Right lobe of liver (tissue), 6 donors: ENCODE data around the gene SH2D2A. TPM values are rescaled to one million over a fixed set of nuclear protein-coding genes. Genes with fewer than 3 reads are reported as not detected.

Source experiments
- ATAC-seq, 4 donors: fragments of 200-7000 bp; cut with Tn5 transposase; one replicate each; pipeline ENCODE4 v1.9.1; 2020; ENCODE audit warnings: mild to moderate bottlenecking in 4 of 4, moderate library complexity in 4 of 4
- DNase-seq, 3 donors: peaks; one replicate each; pipeline ENCODE4 v3.0.0-alpha.2; 2020
- H3K27ac ChIP-seq, 3 donors: fragments of 200-600 bp; one replicate each; pipeline ENCODE4 v1.8.0; 2022
- H3K27me3 ChIP-seq, 2 donors: fragments of 200-600 bp; one replicate each; pipeline ENCODE4 v1.8.0; 2022
- H3K36me3 ChIP-seq, 4 donors: fragments of 200-600 bp; sonication (generic) in 1 of 4; one replicate each; pipeline versions ENCODE4 v1.5.1 to v1.8.0; 2017 to 2022; ENCODE audit warnings: control low read depth in 1 of 4
- H3K4me1 ChIP-seq, 4 donors: fragments of 200-600 bp; sonication (generic) in 1 of 4; one replicate each; pipeline versions ENCODE4 v1.5.1 to v1.8.0; 2017 to 2022; ENCODE audit warnings: control low read depth in 1 of 4
- H3K4me3 ChIP-seq, 3 donors: fragments of 200-600 bp; one replicate each; pipeline ENCODE4 v1.8.0; 2022
- H3K9me3 ChIP-seq, 4 donors: fragments of 200-600 bp; sonication (generic) in 1 of 4; one replicate each; pipeline versions ENCODE4 v1.5.1 to v1.8.0; 2017 to 2022; ENCODE audit warnings: control low read depth in 1 of 4
- CTCF ChIP-seq, 4 donors: fragments of 200-600 bp in 3 of 4; fragments of 450-650 bp in 1 of 4; IDR thresholded peaks; one replicate each; pipeline versions ENCODE4 v1.5.1 to v1.8.0; 2016 to 2022; ENCODE audit warnings: antibody characterized with exemption in 4 of 4, mild to moderate bottlenecking in 2 of 4
- POLR2A ChIP-seq: fragments of 450-650 bp; IDR thresholded peaks from one replicate; pipeline ENCODE4 v1.6.1; 2017; ENCODE audit warnings: antibody characterized with exemption, mild to moderate bottlenecking
- WGBS: methylation state at CpG from one replicate; pipeline ENCODE4 v1.1.6; 2018; ENCODE audit warnings: low coverage, low lambda C conversion rate; ENCODE audit not compliant: insufficient coverage; ENCODE audit errors: missing lambda C conversion rate; 5-methylcytosine and 5-hydroxymethylcytosine counted together
- intact Hi-C, 2 donors: fragments of 100-400 bp; cut with DNase I; formaldehyde crosslinking; loops; one replicate each; pipeline versions ENCODE4 v1.11.2 to v1.14.1; 2022
- total RNA-seq, 6 experiments: library from RNA; depleted of rRNA in 2 of 6; stranded (reverse); fragments of >200 nt in 2 of 6; fragmentation: NEBNext Ultra II Directional in 3 of 6; extraction: Animal tissue kit (Norgen Biotek cat#: 25700) in 3 of 6; gene quantifications; one replicate each; pipeline versions ENCODE4 v1.1.0 to v1.2.4, GENCODE V29; 2016 to 2023
- donor health status: DM: no; HTN: yes; CAD: no.
- donor health status: DM: no; HTN: no; CAD: no.
- donor health status: DM: no; HTN: no; CAD: no.
- donor health status: DM: no; HTN: yes; CAD: no.
- donor health status: DM: no; HTN: yes; CAD: no.

SH2D2A gene
- total RNA-seq, 6 experiments from 2014 or later = 0.32 to 1.3 (median 0.67) TPM

- intact Hi-C loops = no loop called here
Measured at GRCh38 chr1:156809281-156809680, 7.4 kb downstream of the SH2D2A start.

GRCh38 chr1:156808186-156809030 is 8.2 kb downstream of the SH2D2A start:
- Histone ChIP-seq H3K4me1 (peaks cover 0 to 1% (median 0%) of the 10 kb centered on the region in 4 donors), H3K27me3 (no peaks in the 10 kb centered on the region), H3K36me3 (no peaks in the 10 kb centered on the region), H3K27ac (no peak overlapping the region), H3K9me3 (no peaks in the 10 kb centered on the region), H3K4me3 (no peak overlapping the region)
- 81% methylated on average over 13 of the region's 16 CpGs for WGBS
- no peak for DNase-seq
- no peak for TF ChIP-seq POLR2A
- TF ChIP-seq CTCF (IDR thresholded peaks at IDR 0.05) = no peak
- intact Hi-C loops = no loop called here
- ATAC-seq = no peak

More at GRCh38 chr1:156809281-156809680, 7.4 kb downstream of the SH2D2A start:
- H3K4me1 ChIP-seq = peaks cover 0 to 10% (median 0%) of the 10 kb centered on the region in 4 donors
- TF ChIP-seq CTCF (IDR thresholded peaks at IDR 0.05) = no peak
- TF ChIP-seq POLR2A = no peak
- no peaks in the 10 kb centered on the region for H3K27me3 ChIP-seq
- DNase-seq (no peak), ATAC-seq (no peak)
- 97% methylated on average over 5 of the region's 10 CpGs for WGBS
- H3K36me3 ChIP-seq = no peaks in the 10 kb centered on the region
- H3K4me3 ChIP-seq = no peak overlapping the region
- no peaks in the 10 kb centered on the region for H3K9me3 ChIP-seq
- H3K27ac ChIP-seq = no peak overlapping the region

GRCh38 chr1:156807627-156808026 is 9.0 kb downstream of the SH2D2A start:
- no peak for ATAC-seq
- TF ChIP-seq POLR2A = no peak
- no peak for TF ChIP-seq CTCF (IDR thresholded peaks at IDR 0.05)
- Histone ChIP-seq H3K9me3 (no peaks in the 10 kb centered on the region), H3K36me3 (no peaks in the 10 kb centered on the region), H3K4me3 (no peak overlapping the region), H3K4me1 (no peaks in the 10 kb centered on the region), H3K27ac (no peak overlapping the region), H3K27me3 (no peaks in the 10 kb centered on the region)
- intact Hi-C loops = no loop called here
- WGBS = 92% methylated on average over 2 of the region's 2 CpGs
- no peak for DNase-seq

- Histone ChIP-seq H3K4me3 (no peak overlapping the region), H3K4me1 (no peaks in the 10 kb centered on the region), H3K36me3 (no peaks in the 10 kb centered on the region), H3K27me3 (no peaks in the 10 kb centered on the region), H3K27ac (no peak overlapping the region), H3K9me3 (no peaks in the 10 kb centered on the region)
- WGBS = 78% methylated on average over 6 of the region's 7 CpGs
- peak in 3 of 4 donors; percentile 3 to 30 (median 24) for ATAC-seq
- DNase-seq = no peak
- intact Hi-C loops = no loop called here
- TF ChIP-seq POLR2A (no peak), CTCF (IDR thresholded peaks at IDR 0.05) (no peak)
Measured at GRCh38 chr1:156806512-156807440, 9.9 kb downstream of the SH2D2A start.
